NB4 (cell line): ENCODE measurements around the gene COPA.

Experiments
- POLR2A ChIP-seq: IDR thresholded peaks from 2 replicates; pipeline ENCODE4 v1.6.1; 2011; ENCODE audit warnings: mild to moderate bottlenecking; ENCODE audit not compliant: insufficient read length; ENCODE audit errors: extremely low read depth
- TF ChIP-seq, protein P1 (sequence below): IDR thresholded peaks from one replicate; pipeline ENCODE4 v1.5.1; 2012; ENCODE audit warnings: low read depth, low read length
- TF ChIP-seq, protein P2 (sequence below): IDR thresholded peaks from 2 replicates; pipeline ENCODE4 v1.6.1; 2011; ENCODE audit warnings: low read depth, low read length

DNA sequence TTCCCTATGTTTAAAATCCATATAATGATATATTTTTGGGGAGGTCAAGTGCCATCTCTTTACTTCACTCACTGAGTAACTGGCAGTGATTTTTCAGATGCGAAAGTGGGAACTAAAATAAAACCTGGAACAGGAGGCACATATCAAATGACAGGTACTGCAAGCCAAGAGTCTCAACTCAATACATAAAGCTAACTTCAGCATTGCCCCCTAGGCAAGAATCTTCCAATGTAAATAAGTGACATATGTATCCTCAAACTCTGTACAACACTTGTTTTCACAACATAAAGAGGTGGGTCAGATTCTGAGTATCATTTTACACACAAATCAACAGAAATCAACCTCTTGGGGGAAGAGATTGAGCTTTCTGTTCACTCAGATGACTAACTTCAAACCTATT, 98.8 kb downstream of the COPA start:
- TF ChIP-seq, protein P1, sequence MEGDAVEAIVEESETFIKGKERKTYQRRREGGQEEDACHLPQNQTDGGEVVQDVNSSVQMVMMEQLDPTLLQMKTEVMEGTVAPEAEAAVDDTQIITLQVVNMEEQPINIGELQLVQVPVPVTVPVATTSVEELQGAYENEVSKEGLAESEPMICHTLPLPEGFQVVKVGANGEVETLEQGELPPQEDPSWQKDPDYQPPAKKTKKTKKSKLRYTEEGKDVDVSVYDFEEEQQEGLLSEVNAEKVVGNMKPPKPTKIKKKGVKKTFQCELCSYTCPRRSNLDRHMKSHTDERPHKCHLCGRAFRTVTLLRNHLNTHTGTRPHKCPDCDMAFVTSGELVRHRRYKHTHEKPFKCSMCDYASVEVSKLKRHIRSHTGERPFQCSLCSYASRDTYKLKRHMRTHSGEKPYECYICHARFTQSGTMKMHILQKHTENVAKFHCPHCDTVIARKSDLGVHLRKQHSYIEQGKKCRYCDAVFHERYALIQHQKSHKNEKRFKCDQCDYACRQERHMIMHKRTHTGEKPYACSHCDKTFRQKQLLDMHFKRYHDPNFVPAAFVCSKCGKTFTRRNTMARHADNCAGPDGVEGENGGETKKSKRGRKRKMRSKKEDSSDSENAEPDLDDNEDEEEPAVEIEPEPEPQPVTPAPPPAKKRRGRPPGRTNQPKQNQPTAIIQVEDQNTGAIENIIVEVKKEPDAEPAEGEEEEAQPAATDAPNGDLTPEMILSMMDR: no peak
- TF ChIP-seq POLR2A: no peak
- TF ChIP-seq, protein P2, sequence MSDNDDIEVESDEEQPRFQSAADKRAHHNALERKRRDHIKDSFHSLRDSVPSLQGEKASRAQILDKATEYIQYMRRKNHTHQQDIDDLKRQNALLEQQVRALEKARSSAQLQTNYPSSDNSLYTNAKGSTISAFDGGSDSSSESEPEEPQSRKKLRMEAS: no peak
